Measurements from ENCODE around the gene C16orf74.

DNA sequence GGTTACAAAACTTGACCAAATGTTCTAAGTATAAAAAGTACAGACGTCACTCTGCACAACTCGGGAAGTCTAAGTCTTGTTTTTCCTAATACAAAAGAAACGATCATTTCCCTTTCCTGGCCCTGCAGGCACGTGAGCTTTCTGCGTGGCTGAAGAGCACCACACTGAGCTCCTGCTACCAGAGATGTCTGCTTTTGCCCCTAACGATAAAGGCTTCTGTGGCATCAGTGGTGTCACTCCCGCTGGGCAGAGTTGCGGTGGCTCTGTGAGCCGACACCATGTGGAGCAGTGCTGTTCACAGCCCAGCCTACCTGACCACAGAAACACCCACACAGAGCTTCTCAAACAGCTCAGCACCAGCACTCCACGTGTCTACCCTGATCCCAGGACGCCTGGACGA is 28.0 kb upstream of the C16orf74 start:
- TF ChIP-seq CTCF (IDR thresholded peaks at IDR 0.05): no peak
- no peak for TF ChIP-seq EZH2 (IDR thresholded peaks at IDR 0.05; ENCODE audit: borderline replicate concordance, insufficient read depth, low read depth, low read length, poor library complexity, severe bottlenecking)

All from B cell (primary cell).